Mesenchymal stem cell (in vitro differentiated cells and primary cell): ENCODE measurements around the gene RIPK1.

Source experiments
- DNase-seq: peaks from one replicate; pipeline ENCODE4 v3.0.0-alpha.2; 2013
- H2AFZ ChIP-seq: one replicate; pipeline ENCODE4 v1.6.1; 2013; ENCODE audit warnings: low read depth, mild to moderate bottlenecking, control low read depth, inconsistent platforms, low read length, moderate library complexity
- H2AK5ac ChIP-seq: 2 replicates; pipeline ENCODE4 v1.6.1; 2013; ENCODE audit warnings: low read length, moderate library complexity, mild to moderate bottlenecking, inconsistent platforms; ENCODE audit not compliant: severe bottlenecking
- H2BK120ac ChIP-seq: one replicate; pipeline ENCODE4 v1.6.1; 2013; ENCODE audit warnings: low read depth, mild to moderate bottlenecking, inconsistent platforms, low read length, moderate library complexity
- H2BK12ac ChIP-seq, 2 experiments: one replicate each; pipeline ENCODE4 v1.6.1; 2013; ENCODE audit warnings: inconsistent platforms in 2 of 2, low read length in 2 of 2, mild to moderate bottlenecking in 2 of 2, moderate library complexity in 2 of 2, control low read depth in 1 of 2
- H2BK15ac ChIP-seq: one replicate; pipeline ENCODE4 v1.6.1; 2013; ENCODE audit warnings: mild to moderate bottlenecking, low read depth, inconsistent platforms; ENCODE audit not compliant: poor library complexity, severe bottlenecking
- H2BK5ac ChIP-seq: 2 replicates; pipeline ENCODE4 v1.6.1; 2013; ENCODE audit warnings: low read depth, mild to moderate bottlenecking, low read length, control low read depth, inconsistent platforms; ENCODE audit not compliant: poor library complexity, severe bottlenecking
- H3K14ac ChIP-seq, 2 experiments: one replicate each; pipeline ENCODE4 v1.6.1; 2013; ENCODE audit warnings: inconsistent platforms in 2 of 2, low read length in 2 of 2, control low read depth in 1 of 2, mild to moderate bottlenecking in 1 of 2, moderate library complexity in 1 of 2
- H3K18ac ChIP-seq, 2 experiments: one replicate each; pipeline ENCODE4 v1.6.1; 2013; ENCODE audit warnings: inconsistent platforms in 2 of 2, low read length in 2 of 2, control low read depth in 1 of 2, low read depth in 1 of 2, mild to moderate bottlenecking in 1 of 2
- H3K23ac ChIP-seq, 2 experiments: one replicate each; pipeline ENCODE4 v1.6.1; 2013; ENCODE audit warnings: inconsistent platforms in 2 of 2, low read length in 2 of 2, mild to moderate bottlenecking in 2 of 2, moderate library complexity in 2 of 2, control low read depth in 1 of 2
- H3K27ac ChIP-seq: 2 replicates; pipeline ENCODE4 v1.5.1; 2013; ENCODE audit warnings: mild to moderate bottlenecking, moderate library complexity, low read length, control low read depth, inconsistent platforms; ENCODE audit not compliant: poor library complexity, severe bottlenecking
- H3K27me3 ChIP-seq, 2 experiments: 2 replicates each; pipeline versions ENCODE4 v1.6.1 to v1.7.0; 2013; ENCODE audit warnings: low read length in 2 of 2, mild to moderate bottlenecking in 2 of 2, moderate library complexity in 2 of 2, control low read depth in 1 of 2, inconsistent platforms in 1 of 2; ENCODE audit not compliant: control insufficient read depth in 1 of 2, insufficient read depth in 1 of 2
- H3K36me3 ChIP-seq, 2 experiments: 2 replicates each; pipeline versions ENCODE4 v1.6.1 to v1.7.0; 2013; ENCODE audit warnings: low read length in 2 of 2, control low read depth in 1 of 2, inconsistent platforms in 1 of 2, low read depth in 1 of 2, mild to moderate bottlenecking in 1 of 2; ENCODE audit not compliant: insufficient read depth in 2 of 2, control insufficient read depth in 1 of 2
- H3K4ac ChIP-seq, 2 experiments: one replicate each; pipeline ENCODE4 v1.6.1; 2013; ENCODE audit warnings: inconsistent platforms in 2 of 2, low read length in 2 of 2, mild to moderate bottlenecking in 2 of 2, moderate library complexity in 2 of 2, control low read depth in 1 of 2, low read depth in 1 of 2
- H3K4me1 ChIP-seq: 2 replicates; pipeline ENCODE4 v1.6.1; 2013; ENCODE audit warnings: low read depth, low read length, control low read depth; ENCODE audit not compliant: control insufficient read depth, insufficient read depth
- H3K4me2 ChIP-seq: 2 replicates; pipeline ENCODE4 v1.6.1; 2013; ENCODE audit warnings: low read length, mild to moderate bottlenecking, inconsistent platforms; ENCODE audit not compliant: poor library complexity, severe bottlenecking
- H3K4me3 ChIP-seq, 2 experiments: 2 replicates each; pipeline versions ENCODE4 v1.5.1 to v1.7.0; 2013; ENCODE audit warnings: low read length in 2 of 2, mild to moderate bottlenecking in 2 of 2, control low read depth in 1 of 2, low read depth in 1 of 2; ENCODE audit not compliant: insufficient read depth in 1 of 2
- H3K79me1 ChIP-seq: replicated peaks from 2 replicates; pipeline ENCODE4 v1.6.1; 2013; ENCODE audit warnings: mild to moderate bottlenecking, control low read depth, low read length, inconsistent platforms; ENCODE audit not compliant: poor library complexity, severe bottlenecking
- H3K9ac ChIP-seq: 2 replicates; pipeline ENCODE4 v1.7.0; 2013; ENCODE audit warnings: mild to moderate bottlenecking, low read length, moderate library complexity
- H3K9me3 ChIP-seq: 2 replicates; pipeline ENCODE4 v1.7.0; 2013; ENCODE audit warnings: mild to moderate bottlenecking, low read length; ENCODE audit not compliant: control insufficient read depth
- H4K8ac ChIP-seq: one replicate; pipeline ENCODE4 v1.6.1; 2013; ENCODE audit warnings: inconsistent platforms, mild to moderate bottlenecking, low read length, moderate library complexity
- H4K91ac ChIP-seq: one replicate; pipeline ENCODE4 v1.6.1; 2013; ENCODE audit warnings: mild to moderate bottlenecking, low read length, inconsistent platforms
- WGBS: methylation state at CpG from one replicate; pipeline ENCODE4 v1.1.7; 2013; ENCODE audit warnings: mixed read lengths; 5-methylcytosine and 5-hydroxymethylcytosine counted together

Gene RIPK1

DNA sequence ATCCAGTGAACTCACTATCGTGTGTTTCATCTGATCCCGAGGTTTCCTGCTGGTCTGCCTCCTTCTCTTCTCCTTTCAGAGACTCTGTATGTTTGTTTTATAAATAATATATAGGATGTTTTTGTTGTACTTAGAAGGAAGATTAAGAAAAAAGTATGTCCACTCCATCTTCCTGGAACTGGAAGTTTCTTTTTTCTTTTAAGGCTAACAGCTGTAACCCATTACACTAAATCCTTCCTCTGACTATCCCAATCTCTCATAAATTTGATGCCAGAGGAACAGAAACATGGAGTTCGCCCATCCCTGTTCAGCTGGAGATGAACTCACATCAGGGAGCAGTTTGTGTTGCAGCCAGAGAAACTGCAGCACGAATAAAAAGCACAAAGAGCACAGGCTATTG is 20.7 kb downstream of the RIPK1 start:
- no peak overlapping the region for H2BK15ac ChIP-seq
- peak overlapping the region; percentile 53 for H3K27ac ChIP-seq
- H2BK5ac ChIP-seq, result no peak overlapping the region
- H3K4me1 ChIP-seq, result peaks cover 4% of the 10 kb centered on the region
- DNase-seq, result no peak
- no peak overlapping the region for H2AFZ ChIP-seq
- H3K14ac ChIP-seq, result no peak overlapping the region
- no peak overlapping the region for H3K23ac ChIP-seq
- 89% methylated on average over 3 of the region's 4 CpGs for WGBS
- no peak overlapping the region for H3K4me2 ChIP-seq
- H2BK12ac ChIP-seq, result no peak overlapping the region
- H4K8ac ChIP-seq, result no peak overlapping the region
- peak overlapping the region; percentile 75 for H3K9ac ChIP-seq
- no peak overlapping the region for H3K18ac ChIP-seq
- H2BK120ac ChIP-seq, result no peak overlapping the region
- H3K4ac ChIP-seq, result no peak overlapping the region
- H3K4me3 ChIP-seq, result peak overlapping the region in 1 of 2 experiments; percentile 4
- H3K79me1 ChIP-seq, result peaks cover 18% of the 10 kb centered on the region
- no peaks in the 10 kb centered on the region for H3K9me3 ChIP-seq
- peaks cover 21 to 46% of the 10 kb centered on the region in 2 experiments for H3K36me3 ChIP-seq
- H3K27me3 ChIP-seq, result no peaks in the 10 kb centered on the region
- no peak overlapping the region for H4K91ac ChIP-seq
- no peak overlapping the region for H2AK5ac ChIP-seq

DNA sequence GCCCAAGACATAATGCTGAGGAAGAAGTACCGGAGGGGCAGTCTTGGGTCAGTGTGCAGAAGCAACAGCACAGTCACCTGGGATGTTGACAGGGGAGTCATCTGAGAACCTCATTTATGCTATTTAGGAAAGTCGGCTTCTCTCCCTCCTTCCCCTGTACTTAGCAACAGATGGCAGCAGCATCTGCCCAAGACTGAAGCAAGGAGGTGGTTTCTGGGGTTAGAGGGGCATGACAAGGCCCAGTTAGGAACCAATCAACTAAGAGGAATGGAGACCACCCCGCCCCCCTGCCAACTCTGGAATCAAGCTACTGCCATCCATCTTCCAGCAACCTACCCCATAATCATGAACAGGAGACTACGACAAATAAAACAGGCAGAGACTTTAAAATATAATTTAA is 21.7 kb downstream of the RIPK1 start:
- no peak overlapping the region for H2BK120ac ChIP-seq
- no peaks in the 10 kb centered on the region for H3K9me3 ChIP-seq
- H4K8ac ChIP-seq, result no peak overlapping the region
- H3K27me3 ChIP-seq, result no peaks in the 10 kb centered on the region
- no peak overlapping the region for H2BK5ac ChIP-seq
- no peak overlapping the region for H3K27ac ChIP-seq
- H3K23ac ChIP-seq, result no peak overlapping the region
- 100% methylated on average over 2 of the region's 4 CpGs for WGBS
- H2BK15ac ChIP-seq, result no peak overlapping the region
- no peak overlapping the region for H4K91ac ChIP-seq
- no peak overlapping the region for H2BK12ac ChIP-seq
- DNase-seq, result no peak
- no peak overlapping the region for H2AFZ ChIP-seq
- peaks cover 4% of the 10 kb centered on the region for H3K4me1 ChIP-seq
- H3K14ac ChIP-seq, result no peak overlapping the region
- no peak overlapping the region for H3K4ac ChIP-seq
- H3K36me3 ChIP-seq, result peaks cover 19 to 46% of the 10 kb centered on the region in 2 experiments
- no peak overlapping the region for H3K4me3 ChIP-seq
- no peak overlapping the region for H3K18ac ChIP-seq
- H3K79me1 ChIP-seq, result peaks cover 15% of the 10 kb centered on the region
- no peak overlapping the region for H2AK5ac ChIP-seq
- H3K9ac ChIP-seq, result peak overlapping the region; percentile 75
- no peak overlapping the region for H3K4me2 ChIP-seq

DNA sequence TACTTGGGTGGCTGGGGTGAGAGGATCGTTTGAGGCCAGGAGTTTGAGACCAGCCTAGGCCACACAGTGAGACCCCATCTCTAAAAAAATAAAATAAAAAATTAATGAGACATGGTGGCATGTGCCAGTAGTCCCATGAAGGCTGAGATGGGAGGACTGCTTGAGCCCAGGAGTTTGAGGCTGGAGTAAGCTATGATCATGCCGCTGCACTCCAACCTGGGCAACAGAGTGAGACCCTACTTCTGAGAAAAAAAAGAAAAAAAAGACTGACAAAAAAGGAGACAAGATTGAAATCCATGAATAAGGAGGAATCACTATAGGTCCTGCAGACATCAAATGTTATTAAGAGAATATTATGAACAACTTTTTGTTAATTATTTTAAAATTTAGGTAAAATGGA is 26.5 kb downstream of the RIPK1 start:
- no peak overlapping the region for H3K23ac ChIP-seq
- no peak overlapping the region for H3K27ac ChIP-seq
- no peak overlapping the region for H2AFZ ChIP-seq
- H4K91ac ChIP-seq, result no peak overlapping the region
- H3K9me3 ChIP-seq, result no peaks in the 10 kb centered on the region
- H3K27me3 ChIP-seq, result no peaks in the 10 kb centered on the region
- no peak overlapping the region for H3K4me3 ChIP-seq
- H3K4me2 ChIP-seq, result no peak overlapping the region
- no peak overlapping the region for H2BK120ac ChIP-seq
- H3K9ac ChIP-seq, result no peak overlapping the region
- DNase-seq, result no peak
- peaks cover 13% of the 10 kb centered on the region for H3K79me1 ChIP-seq
- 100% methylated on average over 1 of the region's 2 CpGs for WGBS
- no peak overlapping the region for H3K18ac ChIP-seq
- no peaks in the 10 kb centered on the region for H3K4me1 ChIP-seq
- H4K8ac ChIP-seq, result no peak overlapping the region
- H3K4ac ChIP-seq, result no peak overlapping the region
- H3K14ac ChIP-seq, result no peak overlapping the region
- H3K36me3 ChIP-seq, result peaks cover 23 to 56% of the 10 kb centered on the region in 2 experiments
- no peak overlapping the region for H2BK12ac ChIP-seq
- H2BK15ac ChIP-seq, result no peak overlapping the region
- no peak overlapping the region for H2BK5ac ChIP-seq
- H2AK5ac ChIP-seq, result no peak overlapping the region

DNA sequence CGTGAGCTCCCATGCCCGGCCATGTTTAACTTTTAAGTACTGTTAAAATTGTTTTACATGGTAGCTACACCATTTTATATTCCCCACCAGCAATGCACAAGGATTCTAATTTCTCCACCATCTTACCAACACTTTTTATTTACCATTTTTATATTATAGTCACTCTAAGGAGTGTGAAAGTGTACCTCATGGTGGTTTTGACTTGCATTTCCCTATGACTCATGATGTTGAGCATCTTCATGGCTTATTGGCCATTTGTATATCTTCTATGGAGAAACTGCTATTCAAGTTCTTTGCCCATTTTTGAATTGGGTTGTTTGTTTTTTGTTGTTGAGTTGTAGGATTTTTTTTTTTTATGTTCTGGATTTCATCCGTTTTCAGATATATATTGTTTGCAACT is 34.6 kb downstream of the RIPK1 start:
- Histone ChIP-seq H3K27me3 (no peaks in the 10 kb centered on the region), H3K79me1 (peaks cover 18% of the 10 kb centered on the region)
- WGBS, result 100% methylated on average over 1 of the region's 3 CpGs

More for the DNA sequence above, 34.6 kb downstream of the RIPK1 start:
- H3K23ac ChIP-seq, result no peak overlapping the region
- H2BK120ac ChIP-seq, result no peak overlapping the region
- no peak overlapping the region for H3K4me2 ChIP-seq
- H3K4ac ChIP-seq, result no peak overlapping the region
- H2BK12ac ChIP-seq, result no peak overlapping the region
- no peak overlapping the region for H2BK15ac ChIP-seq
- no peak overlapping the region for H4K91ac ChIP-seq
- no peak overlapping the region for H3K4me3 ChIP-seq
- no peak overlapping the region for H2BK5ac ChIP-seq
- H3K9ac ChIP-seq, result no peak overlapping the region
- H3K36me3 ChIP-seq, result peaks cover 32 to 83% of the 10 kb centered on the region in 2 experiments
- H4K8ac ChIP-seq, result no peak overlapping the region
- no peak overlapping the region for H3K18ac ChIP-seq
- H3K4me1 ChIP-seq, result peaks cover 2% of the 10 kb centered on the region
- no peaks in the 10 kb centered on the region for H3K9me3 ChIP-seq
- H3K27ac ChIP-seq, result no peak overlapping the region
- no peak for DNase-seq
- H2AFZ ChIP-seq, result no peak overlapping the region
- H2AK5ac ChIP-seq, result no peak overlapping the region
- no peak overlapping the region for H3K14ac ChIP-seq
